Activated CD8-positive, alpha-beta memory T cell treated with anti-CD3 and anti-CD28 coated beads, Interleukin-2, amount 50 U/mL, for 48 hours (primary cell): ENCODE data around the gene PLD4.
"Not testable (repeated sequence)": the region's sequence is repeated elsewhere in the genome, so short reads cannot be mapped to it uniquely, and the experiment has no call there.

ENCODE experiments used
- DNase-seq: peaks from one replicate; pipeline ENCODE4 v3.0.0-alpha.2; 2020

Gene PLD4, protein sequence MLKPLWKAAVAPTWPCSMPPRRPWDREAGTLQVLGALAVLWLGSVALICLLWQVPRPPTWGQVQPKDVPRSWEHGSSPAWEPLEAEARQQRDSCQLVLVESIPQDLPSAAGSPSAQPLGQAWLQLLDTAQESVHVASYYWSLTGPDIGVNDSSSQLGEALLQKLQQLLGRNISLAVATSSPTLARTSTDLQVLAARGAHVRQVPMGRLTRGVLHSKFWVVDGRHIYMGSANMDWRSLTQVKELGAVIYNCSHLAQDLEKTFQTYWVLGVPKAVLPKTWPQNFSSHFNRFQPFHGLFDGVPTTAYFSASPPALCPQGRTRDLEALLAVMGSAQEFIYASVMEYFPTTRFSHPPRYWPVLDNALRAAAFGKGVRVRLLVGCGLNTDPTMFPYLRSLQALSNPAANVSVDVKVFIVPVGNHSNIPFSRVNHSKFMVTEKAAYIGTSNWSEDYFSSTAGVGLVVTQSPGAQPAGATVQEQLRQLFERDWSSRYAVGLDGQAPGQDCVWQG

GRCh38 chr14:104924421-104925213, at the start of gene PLD4:
TSS of gene PLD4 (plus strand) at chr14:104924879. CDS start at chr14:104927141, 2,262 bp downstream.
- DNase-seq: no peak

DNA sequence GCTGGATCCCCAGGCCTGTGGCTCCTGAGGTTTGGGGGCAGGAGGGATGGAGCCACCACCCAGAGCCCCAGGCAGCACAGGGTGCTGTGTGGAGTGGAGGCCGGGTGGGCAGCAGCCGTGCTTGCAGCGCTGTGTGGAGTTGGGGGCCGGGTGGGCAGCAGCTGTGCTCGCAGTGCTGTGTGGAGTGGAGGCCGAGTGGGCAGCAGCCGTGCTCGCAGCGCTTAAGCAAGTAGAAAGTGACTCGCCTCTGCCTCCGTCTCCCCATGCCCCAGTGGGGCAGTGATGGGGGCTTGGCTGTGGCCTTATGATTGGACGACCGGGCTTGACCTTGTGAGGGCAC, 49.3 kb upstream of the PLD4 start:
- DNase-seq: no peak

DNA sequence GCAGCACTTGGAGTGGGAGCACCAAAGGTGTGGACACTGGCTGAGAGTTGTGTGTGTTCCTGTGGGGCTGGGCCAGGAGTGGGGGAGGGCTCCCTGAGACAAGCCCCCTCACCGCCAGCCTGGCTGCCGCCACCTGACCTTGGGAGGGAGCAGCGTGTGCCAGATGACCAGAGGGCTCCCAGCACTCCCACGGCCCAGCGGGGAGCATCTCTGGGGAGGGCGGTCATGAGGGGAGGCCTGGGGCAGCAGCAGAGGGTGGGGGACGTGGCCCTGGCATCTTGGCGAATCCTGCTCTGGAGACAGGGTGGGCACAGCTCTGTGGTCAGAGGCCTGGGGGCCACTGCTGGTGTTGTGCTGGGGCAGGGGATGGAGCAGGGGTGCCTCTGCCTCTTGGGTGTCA, 48.9 kb upstream of the PLD4 start:
- DNase-seq: no peak

GRCh38 chr14:104876251-104876699, 48.4 kb upstream of the PLD4 start:
- peak; percentile 79 for DNase-seq

DNA sequence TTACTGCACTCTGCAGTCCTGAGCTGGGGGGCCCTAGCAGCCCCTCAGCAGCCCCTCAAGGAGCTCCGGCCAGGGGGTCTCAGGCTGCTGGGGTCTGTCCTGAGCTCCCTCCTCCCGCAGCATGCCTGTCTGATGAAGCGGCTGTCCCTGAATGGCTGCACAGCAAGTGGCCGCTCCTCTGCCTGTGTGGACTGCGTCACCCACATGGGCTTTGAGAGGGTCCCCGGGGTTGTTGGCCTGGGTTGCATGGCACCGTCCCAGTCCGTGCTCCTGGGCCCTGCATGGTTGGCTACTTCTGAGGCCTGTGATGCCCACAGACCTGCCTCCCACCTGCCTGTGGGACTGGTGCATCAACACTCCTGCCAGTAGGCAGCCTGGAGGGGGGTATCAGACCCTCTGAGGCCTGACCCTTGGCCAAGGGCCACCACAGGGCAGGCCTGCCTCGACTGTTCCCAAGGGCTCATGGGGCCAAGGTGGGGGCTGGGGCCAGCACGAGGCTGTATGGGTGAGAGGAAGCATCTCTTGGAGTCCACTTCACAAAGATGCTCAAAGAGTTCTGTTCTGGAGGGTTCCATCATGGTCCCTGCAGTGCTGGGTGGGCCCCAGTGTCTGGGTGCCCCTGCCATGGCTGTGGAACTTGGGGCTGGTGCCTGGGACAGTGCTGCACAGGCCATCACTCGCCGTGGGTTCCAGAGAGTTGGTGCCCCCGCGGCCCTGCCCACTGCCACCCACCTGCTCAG, 47.4 kb upstream of the PLD4 start:
- no peak for DNase-seq

GRCh38 chr14:104877806-104878550, 46.7 kb upstream of the PLD4 start:
- no peak for DNase-seq

DNA sequence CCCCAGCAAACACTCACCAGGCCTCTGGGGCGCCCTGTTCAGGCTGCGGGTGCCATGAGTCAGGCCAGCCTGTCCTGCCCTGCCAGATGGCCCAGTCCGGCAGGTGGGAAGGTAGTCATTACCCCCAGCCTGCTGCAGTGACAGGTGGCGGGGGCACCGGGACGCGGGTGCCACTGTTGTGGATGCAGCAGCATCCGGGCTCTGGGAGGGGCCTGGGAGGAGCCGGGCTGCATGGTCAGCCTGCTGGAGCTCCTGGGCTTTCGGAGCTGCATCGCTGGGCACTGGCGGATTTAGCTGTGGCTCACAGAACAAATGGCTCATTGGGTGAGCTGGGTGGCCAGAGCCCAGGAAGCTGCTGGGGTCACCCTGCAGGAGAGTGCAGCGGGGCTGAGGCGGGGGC, 46.1 kb upstream of the PLD4 start:
- DNase-seq: no peak

GRCh38 chr14:104879201-104879982, 45.3 kb upstream of the PLD4 start:
- no peak for DNase-seq

GRCh38 chr14:104879983-104880565, 44.6 kb upstream of the PLD4 start:
- no peak for DNase-seq

DNA sequence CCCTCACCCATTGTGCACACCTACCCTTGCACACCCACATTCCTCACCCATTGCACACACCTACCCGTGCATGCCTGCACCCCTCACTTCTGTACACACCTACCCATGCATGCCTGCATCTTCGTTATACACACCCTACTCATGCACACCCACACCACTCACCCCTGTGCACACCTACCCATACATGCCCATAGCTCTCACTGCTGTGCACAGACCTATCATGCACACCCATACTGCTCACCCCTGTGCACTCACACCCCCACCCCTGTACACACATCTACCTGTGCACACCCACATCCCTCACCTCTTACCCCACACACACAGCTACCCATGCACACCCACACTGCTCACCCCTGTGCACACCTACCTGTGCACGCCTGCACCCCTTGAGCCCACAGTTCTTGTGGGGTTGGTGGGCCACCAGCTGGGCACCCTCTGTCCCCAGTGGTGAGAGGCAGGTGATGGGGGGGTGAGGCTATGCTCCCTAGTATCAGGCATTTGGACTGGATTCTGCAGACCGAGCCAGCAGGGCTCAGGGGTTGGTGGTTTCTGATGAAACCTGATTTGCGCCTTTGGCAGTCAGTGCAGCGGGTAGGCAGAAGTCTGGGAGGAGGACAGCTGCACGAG, 44.0 kb upstream of the PLD4 start:
- DNase-seq: no peak

DNA sequence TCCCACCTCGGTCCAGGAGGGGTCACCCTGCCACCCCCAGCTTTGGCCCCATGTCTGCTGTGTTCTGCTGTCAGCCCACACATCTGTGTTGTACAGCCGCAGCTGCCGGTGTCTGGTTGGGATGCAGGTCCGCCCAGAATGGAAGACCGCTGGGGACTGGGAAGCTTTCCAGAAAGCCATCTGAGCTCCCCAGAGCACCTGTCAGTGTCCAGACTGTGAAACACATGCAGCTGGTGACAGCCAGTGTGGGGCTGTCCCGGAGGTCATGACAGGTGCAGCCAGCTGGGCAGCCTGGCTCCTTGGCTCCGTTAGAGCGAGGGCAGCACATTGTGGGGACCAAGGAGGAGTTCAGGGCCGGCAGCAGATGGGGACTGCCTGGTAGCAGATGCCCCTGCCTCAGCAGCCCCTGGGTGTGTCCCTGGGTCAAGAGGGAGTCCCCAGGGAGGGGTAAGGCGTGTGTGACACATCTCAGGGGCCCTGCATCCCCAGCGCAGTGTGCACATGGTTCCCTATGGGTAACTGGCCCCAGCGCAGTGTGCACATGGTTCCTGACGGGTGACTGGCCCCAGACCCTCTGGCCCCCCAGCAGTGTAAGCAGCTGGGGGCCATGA, 43.2 kb upstream of the PLD4 start:
- no peak for DNase-seq

GRCh38 chr14:104882325-104882973, 42.2 kb upstream of the PLD4 start:
- DNase-seq: no peak

DNA sequence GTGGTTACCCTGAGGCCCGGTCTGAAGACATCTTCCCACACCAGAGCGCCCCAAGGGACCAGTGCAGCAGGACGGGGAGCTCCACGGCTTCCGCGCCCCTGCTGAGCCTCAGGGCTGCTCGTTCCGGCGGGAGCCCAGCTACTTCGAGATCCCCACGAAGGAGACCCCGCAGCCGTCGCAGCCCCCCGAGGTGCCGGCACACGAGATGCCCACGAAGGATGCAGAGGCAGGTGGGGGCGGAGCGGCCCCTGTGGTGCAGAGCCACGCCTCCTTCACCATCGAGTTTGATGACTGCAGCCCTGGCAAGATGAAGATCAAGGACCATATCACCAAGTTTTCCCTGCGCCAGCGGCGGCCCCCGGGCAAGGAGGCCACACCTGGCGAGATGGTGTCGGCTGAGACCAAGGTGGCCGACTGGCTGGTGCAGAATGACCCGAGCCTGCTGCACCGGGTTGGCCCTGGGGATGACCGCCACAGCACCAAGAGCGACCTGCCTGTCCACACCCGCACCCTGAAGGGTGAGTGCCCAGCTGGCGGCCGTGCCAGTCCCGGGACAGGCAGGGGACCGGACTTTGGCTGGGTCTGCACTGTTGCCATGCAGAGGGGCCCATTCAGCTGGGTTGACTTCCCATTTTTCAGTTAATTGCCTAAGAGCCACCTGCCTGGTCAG, 41.6 kb upstream of the PLD4 start:
- DNase-seq: no peak

- no peak for DNase-seq
Measured at GRCh38 chr14:104883681-104884361, 40.9 kb upstream of the PLD4 start.

DNA sequence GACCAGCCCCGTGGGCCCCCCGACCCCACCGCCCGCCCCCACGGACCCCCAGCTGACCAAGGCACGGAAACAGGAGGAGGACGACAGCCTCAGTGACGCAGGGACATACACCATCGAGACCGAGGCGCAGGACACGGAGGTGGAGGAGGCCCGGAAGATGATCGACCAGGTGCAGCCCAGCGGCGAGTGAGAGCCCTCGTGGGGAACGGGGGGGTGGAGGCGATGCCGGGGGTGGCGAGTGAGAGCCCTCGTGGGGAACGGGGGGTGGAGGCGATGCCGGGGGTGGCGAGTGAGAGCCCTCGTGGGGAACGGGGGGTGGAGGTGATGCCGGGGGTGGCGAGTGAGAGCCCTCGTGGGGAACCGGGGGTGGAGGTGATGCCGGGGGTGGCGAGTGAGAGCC, 40.3 kb upstream of the PLD4 start:
- not testable (repeated sequence) for DNase-seq

GRCh38 chr14:104885031-104885972, 39.4 kb upstream of the PLD4 start:
- no peak for DNase-seq

DNA sequence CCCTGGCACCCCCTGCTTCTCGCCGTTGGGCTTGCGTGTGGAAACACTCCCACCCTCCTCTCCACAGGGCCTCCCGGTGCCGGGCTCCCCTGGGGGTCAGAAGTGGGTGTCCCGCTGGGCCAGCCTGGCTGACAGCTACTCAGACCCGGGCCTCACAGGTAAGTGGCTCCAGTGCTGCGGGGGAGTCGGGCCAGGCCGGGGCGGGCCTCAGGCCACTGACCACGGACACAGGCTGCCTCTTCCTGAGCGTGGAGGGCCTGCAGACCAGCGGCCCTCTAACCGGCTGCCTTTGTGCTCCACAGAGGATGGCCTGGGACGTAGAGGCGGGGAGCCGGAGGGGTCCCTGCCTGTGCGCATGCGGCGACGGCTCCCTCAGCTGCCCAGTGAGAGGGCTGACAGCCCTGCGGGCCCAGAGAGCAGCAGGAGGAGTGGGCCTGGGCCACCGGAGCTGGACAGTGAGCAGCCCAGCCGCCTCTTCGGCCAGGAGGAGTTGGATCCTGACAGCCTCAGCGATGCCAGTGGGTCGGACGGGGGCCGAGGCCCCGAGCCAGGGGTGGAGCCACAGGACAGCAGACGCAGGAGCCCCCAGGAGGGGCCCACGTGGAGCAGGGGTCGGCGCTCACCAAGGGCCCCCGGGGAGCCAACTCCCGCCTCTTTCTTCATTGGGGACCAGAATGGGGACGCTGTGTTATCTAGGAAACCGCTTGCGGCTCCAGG, 38.5 kb upstream of the PLD4 start:
- DNase-seq: no peak
